AML-193 (cell line): ENCODE data around the gene FIBCD1.

ENCODE experiments used
- DNase-seq, 2 experiments: peaks; one replicate each; lab custom pipeline; 2025; lab: John Stamatoyannopoulos, UW

FIBCD1 gene

DNA sequence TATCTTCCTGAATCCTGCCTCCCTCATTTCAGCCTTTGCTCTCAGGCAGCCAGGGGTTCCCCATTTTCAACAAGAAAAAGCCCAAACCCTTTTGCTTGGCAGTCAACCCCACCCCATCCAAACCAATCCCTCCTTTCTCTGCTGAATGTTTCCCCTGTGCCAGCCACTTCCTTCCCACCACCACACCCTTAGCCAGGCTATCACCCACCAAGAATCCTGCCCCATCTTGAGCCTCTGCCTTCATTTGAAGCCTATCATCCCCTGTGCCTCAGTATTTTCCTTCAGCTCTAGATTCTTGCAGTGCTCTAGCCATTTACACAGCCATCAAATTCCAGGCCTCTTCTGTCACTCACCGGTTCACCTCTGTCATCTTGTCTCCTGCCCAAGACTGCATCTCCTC, 15.3 kb upstream of the FIBCD1 start:
- no peak for DNase-seq

DNA sequence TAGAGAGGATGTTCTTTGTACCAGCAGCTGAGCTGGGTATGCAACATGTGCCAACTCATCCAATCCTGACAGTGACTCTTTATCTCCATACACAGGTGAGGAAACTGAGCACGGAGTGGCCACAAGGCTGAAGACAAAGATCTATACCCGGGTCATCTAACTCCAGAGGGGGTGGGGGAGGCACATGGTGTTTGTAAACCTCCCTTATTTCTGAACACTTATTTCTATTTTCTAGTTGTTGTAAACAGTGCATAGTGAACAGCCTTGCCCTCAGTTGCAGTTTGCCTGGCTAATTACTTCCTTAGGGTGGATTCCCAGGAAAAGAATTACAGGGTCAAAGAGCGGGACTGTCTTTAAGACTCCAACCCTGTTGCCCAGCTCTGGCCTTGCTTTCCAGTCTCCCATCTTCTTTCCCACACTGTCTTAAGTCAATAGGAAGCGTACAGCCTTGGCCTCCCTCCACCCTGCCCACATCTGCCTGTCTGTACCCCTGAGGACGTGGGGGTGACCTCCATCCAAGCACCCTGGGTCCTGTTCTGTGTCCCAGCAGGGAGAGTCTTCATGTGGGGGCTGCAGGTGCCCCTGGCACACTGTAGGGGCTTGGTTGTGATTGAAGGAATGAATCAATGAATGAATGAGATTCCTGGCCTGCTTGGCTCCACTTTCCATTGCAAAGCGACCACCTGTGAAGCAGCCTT, 13.2 kb upstream of the FIBCD1 start:
- DNase-seq: no peak

DNA sequence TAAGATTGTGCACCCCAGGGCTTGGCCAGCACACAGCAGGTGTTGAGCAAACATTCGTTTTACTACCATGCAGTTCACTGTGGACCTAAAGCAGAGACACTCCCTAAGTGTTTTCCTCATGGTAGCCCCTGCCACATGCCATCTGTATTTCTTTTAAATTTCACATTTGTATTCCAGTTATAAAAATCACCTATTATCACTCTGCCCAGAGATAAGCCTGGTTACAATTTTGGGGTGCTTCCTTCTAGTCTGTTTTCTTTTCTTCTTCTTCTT, 10.9 kb upstream of the FIBCD1 start:
- no peak for DNase-seq

DNA sequence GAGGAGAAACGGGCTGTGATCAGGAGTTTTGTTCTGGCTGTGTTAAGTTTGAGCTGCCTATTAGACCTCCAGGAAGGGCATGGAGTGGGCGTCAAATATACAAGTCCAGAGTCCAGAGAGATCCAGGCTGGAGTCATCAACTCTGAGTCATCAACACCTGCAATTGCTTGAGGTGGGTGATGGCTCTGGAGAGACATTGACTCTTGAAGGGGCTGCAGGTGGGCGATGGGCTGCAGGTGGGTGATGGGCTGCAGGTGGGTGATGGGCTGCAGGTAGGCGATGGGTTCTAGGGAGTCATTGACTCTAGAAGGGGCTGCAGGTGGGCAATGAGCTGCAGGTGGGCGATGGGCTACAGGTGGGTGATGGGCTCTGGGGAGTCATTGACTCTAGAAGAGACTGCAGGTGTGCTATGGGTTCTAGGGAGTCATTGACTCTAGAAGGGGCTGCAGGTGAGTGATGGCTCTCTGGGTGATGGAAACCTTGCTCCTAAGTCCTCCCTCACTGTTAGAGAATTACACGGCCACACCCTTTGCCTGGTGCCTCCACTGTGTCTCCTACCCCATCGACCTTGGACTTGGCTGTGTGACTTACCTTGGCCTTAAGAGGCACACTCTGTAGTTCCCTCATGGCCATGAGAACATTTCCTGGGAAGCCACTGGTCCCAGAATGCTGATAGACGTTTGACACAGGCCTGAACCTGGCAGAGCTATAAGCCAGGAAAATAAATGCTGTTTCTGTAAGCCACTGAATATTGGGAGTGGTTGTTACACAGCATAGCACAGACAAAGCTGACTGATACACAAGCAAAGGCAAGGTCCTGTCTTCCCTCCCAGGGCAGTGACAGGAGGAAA, 10.4 kb upstream of the FIBCD1 start:
- no peak for DNase-seq

DNA sequence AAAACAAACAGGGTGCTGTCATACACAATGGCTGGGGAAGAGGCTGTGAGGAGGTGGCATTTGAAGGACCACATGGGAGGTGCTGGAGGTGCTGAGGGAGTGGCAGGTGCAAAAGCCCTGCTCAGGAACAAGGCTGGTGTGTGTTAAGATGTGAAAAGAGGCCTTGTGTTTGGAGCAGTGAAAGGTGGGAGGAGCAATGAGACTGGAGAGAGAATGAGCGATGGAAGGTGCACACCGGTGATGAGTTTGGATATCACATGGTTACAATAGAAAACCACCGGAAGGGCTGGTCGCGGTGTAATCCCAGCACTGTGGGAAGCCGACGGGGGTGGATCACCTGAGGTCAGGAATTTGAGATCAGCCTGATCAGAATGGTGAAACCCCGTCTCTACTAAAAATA, 9.2 kb upstream of the FIBCD1 start:
- DNase-seq: no peak

DNA sequence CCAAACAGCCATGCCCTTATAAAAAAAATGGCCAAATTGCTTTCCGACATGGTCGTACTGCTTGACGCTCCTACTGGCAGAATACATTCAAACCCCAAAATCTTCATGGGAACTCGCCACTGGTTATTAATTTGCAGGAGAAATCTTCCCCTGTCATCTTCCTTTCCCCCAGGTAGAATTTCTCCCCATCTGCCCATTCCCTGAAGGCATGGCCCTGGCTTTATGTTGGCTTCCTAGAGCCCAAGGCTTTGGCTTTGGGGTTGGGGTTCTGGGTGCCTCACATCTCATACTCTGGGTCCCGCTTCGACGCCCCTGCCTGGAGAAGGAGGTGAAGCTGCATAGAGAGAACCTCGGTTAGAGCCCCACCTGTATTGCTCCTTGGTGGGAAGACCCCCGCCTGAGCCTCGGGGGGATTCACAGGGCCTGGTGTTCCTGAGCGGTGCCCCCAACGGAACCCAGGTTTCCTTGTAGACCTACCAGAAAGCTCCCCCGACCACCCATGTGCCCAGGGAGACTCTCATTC, 8.6 kb upstream of the FIBCD1 start:
- no peak for DNase-seq

DNA sequence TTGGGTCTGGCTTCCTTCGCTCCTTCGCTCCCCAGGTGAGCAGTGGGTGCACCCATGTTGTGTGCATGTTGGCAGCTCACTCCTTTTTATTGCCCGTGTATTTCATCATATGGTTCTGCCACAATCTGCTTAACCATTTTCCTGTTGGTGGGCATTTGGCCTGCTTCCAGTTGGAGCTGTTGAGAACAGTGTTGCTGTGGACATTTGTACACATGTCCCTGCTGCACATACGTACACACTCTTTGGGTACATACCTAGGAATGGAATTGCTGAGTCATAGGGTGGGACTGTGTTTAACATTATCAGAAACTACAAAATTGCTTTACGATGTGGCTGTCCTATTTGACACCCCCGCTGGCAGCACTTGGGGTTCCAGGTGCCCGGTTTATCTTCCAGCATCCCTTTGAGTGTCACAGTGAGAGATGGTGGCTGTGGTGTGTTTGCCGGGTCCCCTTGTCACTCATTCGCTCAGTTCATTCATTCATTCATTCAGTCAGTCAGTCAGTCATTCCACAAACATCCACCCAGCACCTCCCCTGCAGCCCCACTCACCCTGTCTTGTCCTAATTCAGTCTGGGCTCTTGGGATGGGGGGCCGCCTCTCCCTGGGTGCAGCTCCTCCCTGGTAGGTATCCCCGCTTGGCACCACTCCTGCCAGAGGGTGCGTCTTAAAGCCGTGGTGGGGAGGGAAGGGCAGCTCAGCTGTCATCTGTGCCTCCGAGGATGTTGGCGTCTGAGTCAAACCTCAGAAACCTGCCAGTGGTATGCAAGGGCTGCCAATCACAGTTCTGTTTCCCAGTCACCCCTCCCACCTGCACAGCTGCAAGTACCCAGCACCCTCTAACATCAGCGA, 7.9 kb upstream of the FIBCD1 start:
- no peak for DNase-seq

DNA sequence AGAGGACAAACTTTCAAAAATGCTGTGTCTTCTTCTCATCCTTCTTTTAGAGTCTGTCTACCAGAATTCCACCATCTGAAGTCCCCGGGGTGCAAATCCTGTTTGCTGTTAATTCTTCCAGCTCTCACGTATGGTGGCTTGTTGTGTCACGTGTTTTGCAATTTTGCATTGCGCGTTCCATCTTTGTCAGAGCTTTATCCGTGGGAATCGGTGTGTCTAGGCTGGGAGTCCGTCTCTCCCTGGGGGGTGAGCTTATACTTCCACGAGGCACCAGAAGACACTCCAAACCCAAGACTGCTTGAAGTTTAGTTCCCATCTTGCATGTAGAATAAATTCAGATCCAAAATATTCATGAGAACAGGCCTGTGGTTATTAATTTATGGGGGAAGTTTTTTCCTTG, 6.1 kb upstream of the FIBCD1 start:
- no peak for DNase-seq

DNA sequence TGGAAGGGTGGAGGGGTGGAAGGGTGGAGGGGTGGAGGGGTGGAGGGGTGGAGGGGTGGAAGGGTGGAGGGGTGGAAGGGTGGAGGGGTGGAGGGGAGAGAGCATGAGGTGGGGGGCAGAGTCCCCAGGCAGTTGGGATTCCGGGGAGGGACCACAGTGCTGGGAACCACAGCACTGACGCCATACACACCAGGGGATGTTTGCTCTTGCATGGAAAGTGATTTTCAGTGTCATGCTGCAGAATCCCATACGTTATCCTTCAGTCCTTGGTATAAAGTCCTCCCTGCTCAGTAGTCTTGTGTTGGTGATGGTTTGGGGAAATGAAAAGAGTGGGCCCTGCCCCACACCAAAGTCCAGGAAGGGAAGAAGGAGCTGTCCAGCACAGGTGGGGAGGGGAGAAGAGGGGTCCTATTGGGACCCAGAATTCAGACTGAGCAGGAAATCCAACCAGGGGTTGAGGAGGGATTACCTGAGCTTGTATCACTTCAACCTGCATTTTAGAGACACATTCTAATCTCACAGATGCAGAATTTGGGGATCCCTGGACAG, 5.5 kb upstream of the FIBCD1 start:
- no peak for DNase-seq

DNA sequence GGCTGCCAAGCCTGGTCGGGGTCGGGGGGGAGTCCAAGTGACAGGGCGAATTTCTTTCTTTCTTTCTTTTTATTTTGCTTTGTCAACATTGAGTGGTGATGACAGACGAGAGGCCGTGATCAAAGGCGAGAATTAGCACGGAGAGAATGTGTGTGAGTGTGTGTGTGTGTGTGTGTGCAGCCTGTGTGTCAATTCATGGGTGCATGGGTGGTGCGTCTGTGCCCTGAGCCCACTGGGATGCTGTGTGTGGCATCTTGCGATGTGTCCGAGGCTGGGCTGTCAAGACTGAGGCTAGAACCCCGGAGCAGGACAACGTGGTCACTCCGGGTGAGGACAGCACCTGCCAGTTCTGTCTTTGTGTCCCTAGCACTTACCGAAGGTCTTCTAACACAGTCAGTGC, 4.7 kb upstream of the FIBCD1 start:
- DNase-seq: no peak

DNA sequence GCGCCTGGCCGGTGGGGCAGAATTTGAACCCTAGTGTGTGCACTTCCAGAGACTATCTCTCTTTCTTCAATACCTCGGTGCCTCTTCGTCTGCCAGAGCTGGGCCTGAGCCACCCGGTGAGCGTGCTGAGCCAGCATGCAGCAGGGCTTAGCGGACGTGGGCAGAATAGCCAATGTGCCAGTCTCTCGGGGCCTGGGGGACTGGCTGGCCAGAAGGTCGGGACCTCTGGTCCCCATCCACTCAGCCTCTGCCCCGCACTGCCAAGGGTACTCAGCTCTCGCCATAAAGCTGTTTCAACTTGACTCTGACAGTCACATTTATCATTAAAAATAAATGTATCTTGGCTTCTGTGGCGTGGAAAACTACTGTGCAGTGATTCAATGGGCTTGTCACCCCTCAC, 4.2 kb upstream of the FIBCD1 start:
- DNase-seq: no peak

DNA sequence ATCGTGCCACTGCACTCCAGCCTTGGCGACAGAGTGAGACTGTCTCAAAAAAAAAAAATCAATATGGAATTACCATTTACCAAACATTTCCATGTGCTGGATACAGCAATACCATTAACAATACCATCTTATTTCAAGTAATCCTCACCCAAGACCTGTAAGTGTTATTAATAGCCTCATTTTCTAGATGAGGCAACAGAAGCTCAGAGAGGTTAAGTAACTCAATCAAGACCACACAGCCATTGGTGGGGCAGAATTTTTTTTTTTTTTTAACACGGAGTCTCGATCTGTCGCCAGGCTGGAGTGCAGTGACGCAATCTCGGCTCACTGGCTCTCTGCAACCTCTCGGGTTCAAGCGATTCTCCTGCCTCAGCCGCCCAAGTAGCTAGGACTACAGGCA, 3.6 kb upstream of the FIBCD1 start:
- DNase-seq: no peak

DNA sequence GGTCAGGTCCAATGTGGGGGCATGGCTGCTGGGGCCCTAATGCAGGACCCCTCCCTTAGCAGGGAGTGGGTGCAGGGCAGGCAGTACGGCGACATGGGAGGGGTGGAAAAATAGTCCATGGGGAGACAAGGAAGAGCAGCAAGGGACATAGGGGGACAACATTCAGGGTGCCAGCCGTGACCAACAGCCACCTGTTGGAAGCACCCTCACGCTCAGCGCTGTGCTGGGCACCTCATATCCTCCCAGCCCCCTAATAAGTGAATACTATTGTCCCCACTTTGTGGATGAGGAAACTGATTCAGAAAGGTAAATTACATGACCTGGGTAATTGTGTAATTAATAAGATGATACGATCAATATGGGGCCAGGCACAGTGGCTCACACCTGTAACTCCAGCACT, 3.0 kb upstream of the FIBCD1 start:
- no peak for DNase-seq

DNA sequence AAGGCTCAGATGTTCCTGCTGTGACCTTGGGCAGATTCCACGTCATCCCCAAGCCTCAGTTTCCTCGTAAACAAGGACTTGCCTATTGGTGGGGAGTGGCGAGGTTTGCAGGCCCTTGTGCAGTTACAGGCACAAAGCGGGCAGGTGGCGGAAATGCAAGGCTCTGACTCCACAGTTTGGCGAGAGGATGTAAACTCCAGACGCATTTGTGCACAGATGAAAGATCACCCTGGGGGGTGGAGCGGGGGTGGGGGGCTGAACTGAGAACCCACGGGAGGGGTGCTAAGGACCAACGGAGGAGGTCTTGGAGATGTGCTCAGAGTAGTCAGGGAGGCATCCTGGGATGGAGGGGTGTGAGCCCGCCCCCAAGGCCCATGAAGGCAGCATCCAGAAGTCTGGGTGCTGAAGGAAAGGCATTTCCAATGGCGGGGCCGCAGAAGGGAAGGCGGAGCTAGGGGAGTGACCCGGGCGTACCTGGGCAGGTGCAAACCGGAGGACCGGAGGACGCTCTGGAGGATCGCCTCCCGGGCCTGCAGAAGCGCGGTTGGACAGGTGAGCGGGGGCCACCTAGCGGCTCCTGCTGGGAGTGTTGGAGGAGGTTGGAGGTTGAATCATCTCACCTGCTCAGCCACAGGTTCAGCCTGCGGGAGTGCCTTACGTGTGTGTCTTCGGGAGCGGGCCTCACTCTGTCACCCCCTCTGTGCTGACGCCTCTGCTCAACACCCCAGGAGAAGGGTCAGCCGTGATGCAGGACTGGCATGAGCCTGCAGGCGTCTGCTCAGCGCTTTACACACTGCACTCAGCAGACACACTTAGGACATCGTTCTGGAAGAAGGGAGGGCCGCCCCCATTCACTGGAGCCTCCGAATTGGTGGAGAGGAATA, 1.9 kb upstream of the FIBCD1 start:
- peak; percentile 2 to 15 for DNase-seq

DNA sequence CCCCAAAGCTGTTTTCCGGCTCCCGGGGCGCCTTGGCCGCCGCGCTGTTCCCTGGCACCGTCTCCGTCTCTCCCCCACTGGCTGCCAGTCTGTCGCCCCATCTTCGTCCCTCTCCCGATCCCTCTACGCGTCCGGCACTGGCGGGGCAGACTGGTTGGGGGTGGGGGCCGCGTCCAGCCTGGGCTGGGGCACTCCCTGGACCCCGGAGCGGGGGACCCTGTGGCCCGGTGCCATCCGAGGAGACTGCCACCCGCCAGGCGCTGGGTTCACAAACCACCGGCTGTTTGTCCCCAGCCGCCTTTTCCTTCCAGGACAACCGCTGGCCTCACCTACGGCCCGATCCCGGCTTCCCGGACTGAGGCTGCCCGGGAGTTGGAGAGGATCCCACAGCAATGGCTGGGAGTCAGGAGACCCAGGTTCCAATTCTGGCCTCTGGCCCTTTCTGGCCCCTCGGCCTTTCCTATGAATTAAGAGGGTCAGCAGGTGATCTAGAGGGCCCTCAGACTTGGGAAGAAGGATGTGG, 1.0 kb upstream of the FIBCD1 start:
- DNase-seq: no peak

DNA sequence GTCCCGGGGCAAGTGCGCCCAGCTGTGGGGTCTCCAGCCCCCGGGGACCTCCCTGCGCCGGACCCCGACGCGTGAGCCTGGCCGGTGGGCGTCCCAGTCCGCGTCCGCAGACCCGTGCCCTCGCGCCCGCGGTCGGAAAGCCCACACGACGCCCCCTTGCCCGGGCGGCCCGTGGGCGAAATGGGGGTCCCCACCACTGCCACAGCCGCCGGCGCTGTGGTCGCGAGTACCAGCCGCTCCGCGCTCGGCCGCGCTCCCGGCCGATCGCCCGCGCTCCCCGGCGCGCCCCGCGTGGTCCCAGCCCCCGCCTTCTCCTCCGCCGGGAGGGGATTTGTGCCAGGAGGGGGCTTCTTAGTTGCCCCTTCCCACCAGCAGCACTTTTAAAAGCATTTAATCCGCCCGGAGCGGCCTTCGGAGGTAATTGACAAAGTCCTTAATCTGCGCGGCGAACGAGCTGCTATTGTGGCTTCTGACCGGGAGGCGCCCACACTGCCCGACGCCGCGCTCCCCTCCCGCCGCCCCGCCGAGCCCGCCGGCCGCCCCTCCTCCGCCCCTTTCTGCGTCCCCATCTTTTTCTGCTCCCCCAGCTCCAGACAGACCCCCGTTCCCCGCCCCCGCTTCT, 469 bp upstream of the FIBCD1 start:
- DNase-seq: no peak

DNA sequence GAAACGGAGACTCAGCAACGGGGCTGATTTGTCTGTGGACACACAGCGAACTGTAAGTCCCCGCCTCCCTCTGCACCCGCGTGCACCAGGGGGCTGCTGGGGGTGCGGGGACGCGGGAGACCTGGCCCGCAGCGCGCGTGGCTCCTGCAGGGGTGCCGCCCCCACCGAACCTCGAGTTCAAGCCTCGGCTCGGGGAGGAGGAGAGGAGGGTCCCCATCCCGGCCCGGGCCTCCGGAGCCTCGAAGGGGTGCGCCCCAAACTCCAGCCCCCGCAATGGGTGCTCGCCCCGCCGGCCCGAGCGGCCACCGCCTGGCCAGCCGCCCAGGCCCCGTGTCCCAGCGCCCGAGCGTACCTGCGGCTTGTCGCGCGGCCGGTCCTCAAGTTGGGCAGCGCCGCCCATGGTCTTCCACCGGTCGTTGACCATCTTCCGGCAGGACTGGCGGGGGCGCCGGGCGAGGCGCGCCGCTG, 829 bp downstream of the FIBCD1 start:
- DNase-seq: no peak

DNA sequence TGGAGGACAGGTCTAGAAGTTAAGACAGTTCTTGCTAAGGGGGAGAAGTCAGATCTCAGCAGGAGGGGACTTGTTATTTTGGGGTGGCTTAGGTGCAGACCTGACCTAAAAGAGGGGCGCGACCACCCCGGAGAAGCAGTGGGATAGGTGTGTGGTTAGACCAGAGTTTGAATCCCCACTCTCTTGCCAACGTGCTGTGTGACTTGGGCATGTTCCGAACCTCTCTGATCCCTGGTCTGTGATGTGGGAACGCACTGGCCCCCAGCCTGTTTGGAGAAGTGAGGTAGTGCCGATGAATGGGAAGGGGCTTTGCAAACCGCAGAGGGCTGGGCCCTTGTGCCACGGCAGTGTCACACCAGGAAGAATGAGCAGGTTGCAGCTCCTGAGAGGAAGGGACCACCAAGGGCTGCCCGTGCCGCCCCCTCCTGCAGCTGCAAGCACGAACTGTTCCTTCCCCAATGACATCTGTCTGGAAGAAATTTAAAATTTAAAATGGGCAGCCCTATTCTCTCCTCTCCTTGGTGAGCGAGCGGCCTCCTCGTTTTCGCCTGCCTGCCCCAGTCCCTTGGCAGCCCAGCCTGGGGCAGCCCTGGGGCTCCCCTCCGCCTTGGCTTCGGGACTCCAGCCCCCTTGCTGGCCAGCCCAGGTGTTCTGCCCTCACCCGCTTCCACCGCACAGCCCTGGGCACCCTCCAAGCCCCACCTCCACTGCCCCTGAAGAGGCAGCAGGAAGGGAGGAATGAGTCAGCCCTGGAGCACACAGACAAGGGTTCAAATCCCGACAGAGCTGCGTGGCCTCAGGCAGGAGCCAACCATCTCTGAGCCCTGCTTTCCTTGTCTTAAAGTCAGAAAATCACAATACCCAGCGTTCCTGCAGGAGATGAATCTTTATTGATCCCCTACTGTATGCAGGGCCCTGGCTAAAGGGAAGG, 1.6 kb downstream of the FIBCD1 start:
- DNase-seq: no peak
